GM12878 (cell line): ENCODE results near the gene SMC3. TPM values are rescaled to one million over a fixed set of nuclear protein-coding genes. Genes with fewer than 3 reads are reported as not detected.

Experiments
- ATAC-seq: fragments of 200-7000 bp; cut with Tn5 transposase; 3 replicates; pipeline ENCODE4 v1.9.1; 2020; ENCODE audit warnings: mild to moderate bottlenecking, moderate library complexity
- BruUV-seq: library from RNA; stranded (reverse); fragments of 400-500 nt; replicated peaks from 2 replicates; lab custom pipeline; 2021; lab: Mats Ljungman, UMichigan
- CTCF ChIA-PET: fragments of 300-600 bp; sonication (Branson Sonifier 250); formaldehyde crosslinking; extraction: SDS; loops from one replicate; lab custom pipeline; 2021; ENCODE audit warnings: inconsistent platforms; lab: Yijun Ruan, JAX
- POLR2A ChIA-PET: fragments of 350-600 bp; formaldehyde crosslinking; extraction: SDS; loops from one replicate; lab custom pipeline; 2021; ENCODE audit warnings: inconsistent platforms; lab: Charles Lee
- RAD21 ChIA-PET: fragments of 300-600 bp; sonication (Branson Sonifier 250); formaldehyde crosslinking; loops from one replicate; lab custom pipeline; 2023; ENCODE audit warnings: antibody characterized with exemption; ENCODE audit not compliant: unreplicated experiment; lab: Charles Lee
- SMC1A ChIA-PET: fragments of 300-600 bp; sonication (Branson Sonifier 250); formaldehyde crosslinking; loops from one replicate; lab custom pipeline; 2023; ENCODE audit not compliant: unreplicated experiment, uncharacterized antibody; lab: Charles Lee
- DNase-seq: peaks from one replicate; pipeline ENCODE4 v3.0.0-alpha.2; 2011; ENCODE audit warnings: low read depth, low spot score
- FAIRE-seq: peaks from 3 replicates; lab custom pipeline; 2011; peaks lifted over from hg19 to GRCh38; lab: Jason Lieb, UNC
- H2AFZ ChIP-seq: 2 replicates; pipeline ENCODE4 v1.6.0; 2011; ENCODE audit warnings: low read depth, low read length, control low read depth; ENCODE audit not compliant: control insufficient read depth
- H3K27ac ChIP-seq: 2 replicates; pipeline ENCODE4 v1.5.1; 2011; ENCODE audit warnings: control low read depth; ENCODE audit not compliant: control insufficient read depth, insufficient read depth
- H3K27me3 ChIP-seq, 2 experiments: replicated peaks in 1 of 2; 2 replicates each; pipeline versions ENCODE4 v1.6.0 to v1.6.1; 2011; ENCODE audit warnings: low read length in 1 of 2; ENCODE audit not compliant: control insufficient read depth in 2 of 2, insufficient read depth in 2 of 2
- H3K36me3 ChIP-seq, 2 experiments: 2 replicates each; pipeline ENCODE4 v1.5.1; 2011; ENCODE audit warnings: low read length in 1 of 2; ENCODE audit not compliant: control insufficient read depth in 2 of 2, insufficient read depth in 2 of 2
- H3K4me1 ChIP-seq: 2 replicates; pipeline ENCODE4 v1.6.1; 2011; ENCODE audit warnings: mild to moderate bottlenecking, low read length, moderate library complexity, mixed read lengths; ENCODE audit not compliant: control insufficient read depth, insufficient read depth
- H3K4me2 ChIP-seq: 2 replicates; pipeline ENCODE4 v1.6.0; 2011; ENCODE audit warnings: control low read depth; ENCODE audit not compliant: control insufficient read depth, insufficient read depth
- H3K4me3 ChIP-seq: fragments of 200-600 bp; sonication (generic); 2 replicates; pipeline ENCODE4 v1.5.1; 2016
- H3K79me2 ChIP-seq: 2 replicates; pipeline ENCODE4 v1.6.0; 2011; ENCODE audit warnings: low read length; ENCODE audit not compliant: control insufficient read depth, insufficient read depth
- H3K9ac ChIP-seq: 2 replicates; pipeline ENCODE4 v1.8.0; 2011; ENCODE audit warnings: low read length, control low read depth, mixed read lengths; ENCODE audit not compliant: control insufficient read depth, insufficient read depth
- H3K9me3 ChIP-seq: replicated peaks from 3 replicates; pipeline ENCODE4 v1.5.1; 2011; ENCODE audit warnings: mild to moderate bottlenecking, low read length; ENCODE audit not compliant: control insufficient read depth, insufficient read depth
- H4K20me1 ChIP-seq: 2 replicates; pipeline ENCODE4 v1.6.0; 2011; ENCODE audit not compliant: control insufficient read depth, insufficient read depth
- CHD1 ChIP-seq: IDR thresholded peaks from 2 replicates; pipeline ENCODE4 v1.6.1; 2012; ENCODE audit warnings: low read depth, low read length, improper control_type of control experiment
- CHD4 ChIP-seq: fragments of 200-600 bp; sonication (generic); IDR thresholded peaks from 2 replicates; pipeline ENCODE4 v1.6.1; 2016; ENCODE audit warnings: mild to moderate bottlenecking
- FOXM1 ChIP-seq: IDR thresholded peaks from 2 replicates; pipeline ENCODE4 v1.6.1; 2012; ENCODE audit warnings: low read depth, mild to moderate bottlenecking, inconsistent platforms, low read length, moderate library complexity
- HCFC1 ChIP-seq: fragments of 150-350 bp; IDR thresholded peaks from 2 replicates; pipeline ENCODE4 v1.6.1; 2014; ENCODE audit warnings: low read length
- NBN ChIP-seq: fragments of 450-650 bp; IDR thresholded peaks from 2 replicates; pipeline ENCODE4 v1.6.1; 2016
- NRF1 ChIP-seq: conservative IDR thresholded peaks from 2 replicates; pipeline ENCODE4 v1.6.1; 2011; ENCODE audit warnings: mild to moderate bottlenecking, low read depth, low read length, improper control_type of control experiment
- PAX8 ChIP-seq: fragments of 450-650 bp; IDR thresholded peaks from 2 replicates; pipeline ENCODE4 v1.6.1; 2017; ENCODE audit warnings: mild to moderate bottlenecking, moderate library complexity
- RELB ChIP-seq: fragments of 450-650 bp; IDR thresholded peaks from 2 replicates; pipeline ENCODE4 v1.6.1; 2017; ENCODE audit warnings: low read depth, mild to moderate bottlenecking, moderate library complexity
- REST ChIP-seq: IDR thresholded peaks from 2 replicates; pipeline ENCODE4 v1.6.1; 2012; ENCODE audit warnings: mild to moderate bottlenecking, low read depth, low read length
- SMAD5 ChIP-seq: IDR thresholded peaks from 2 replicates; pipeline ENCODE4 v1.6.1; 2016; ENCODE audit warnings: antibody characterized with exemption, low read depth
- SUZ12 ChIP-seq: fragments of 200-600 bp; sonication (generic); IDR thresholded peaks from one replicate; pipeline ENCODE4 v1.6.1; 2018; ENCODE audit warnings: antibody characterized with exemption, mild to moderate bottlenecking; ENCODE audit not compliant: unreplicated experiment
- YBX1 ChIP-seq: fragments of 450-650 bp; IDR thresholded peaks from 2 replicates; pipeline ENCODE4 v1.6.1; 2016; ENCODE audit warnings: antibody characterized with exemption
- ZBED1 ChIP-seq: IDR thresholded peaks from 2 replicates; pipeline ENCODE4 v1.6.1; 2016; ENCODE audit warnings: borderline replicate concordance
- ZNF24 ChIP-seq: fragments of 450-650 bp; IDR thresholded peaks from 2 replicates; pipeline ENCODE4 v1.6.1; 2017; ENCODE audit warnings: antibody characterized with exemption, mild to moderate bottlenecking
- ZNF592 ChIP-seq: fragments of 450-650 bp; IDR thresholded peaks from 2 replicates; pipeline ENCODE4 v1.6.1; 2017; ENCODE audit warnings: mild to moderate bottlenecking, moderate library complexity
- ZNF622 ChIP-seq: fragments of 450-650 bp; IDR thresholded peaks from 2 replicates; pipeline ENCODE4 v1.6.1; 2017; ENCODE audit warnings: mild to moderate bottlenecking, inconsistent platforms
- in situ Hi-C: fragments of 300-500 bp; cut with MboI; formaldehyde crosslinking; loops from 9 replicates; pipeline ENCODE4 v1.14.3; 2018; ENCODE audit warnings: mixed read lengths
- intact Hi-C: fragments of 100-400 bp; cut with micrococcal nuclease; formaldehyde crosslinking; loops from one replicate; pipeline ENCODE4 v1.14.2; 2022; ENCODE audit not compliant: unreplicated experiment
- polyA plus RNA-seq, 11 experiments: library from polyadenylated mRNA; depleted of rRNA in 4 of 11; unstranded in 6 of 11; stranded (reverse) in 5 of 11; fragments of >200 nt; fragmentation: Nextera tagmentation in 4 of 11; fragmentation: Illumina TruSeq in 1 of 11; extraction: Ambion mirVana in 4 of 11; extraction: Trizol in 1 of 11; gene quantifications; 1 replicate in 1 of 11; 2 replicates in 10 of 11; pipeline versions ENCODE4 v1.2.1 to v1.2.3, GENCODE V29; 2011 to 2016; ENCODE audit warnings: inconsistent platforms in 2 of 11, missing spikeins in 2 of 11, low read depth in 1 of 11
- total RNA-seq, 4 experiments: library from RNA; depleted of rRNA in 3 of 4; stranded (reverse); fragments of >200 nt in 3 of 4; fragmentation: Illumina TruSeq in 1 of 4; extraction: Trizol in 1 of 4; gene quantifications; 2 replicates each; pipeline versions ENCODE4 v1.2.1 to v1.2.3, GENCODE V29; 2013 to 2021

Gene SMC3
- total and polyA plus RNA-seq, 10 of the 15 experiments (the other 5 are each of a cell fraction or from before 2014, with no cell fraction given) = 30.4 to 123 (median 48.3) TPM

- Histone ChIP-seq H3K36me3 (no peaks in the 10 kb centered on the region), H3K9me3 (no peaks in the 10 kb centered on the region), H3K4me2 (no peak overlapping the region), H3K27ac (no peak overlapping the region), H3K4me3 (no peak overlapping the region), H4K20me1 (no peaks in the 10 kb centered on the region), H3K9ac (no peak overlapping the region), H3K27me3 (no peaks in the 10 kb centered on the region), H2AFZ (no peak overlapping the region), H3K4me1 (no peaks in the 10 kb centered on the region), H3K79me2 (no peaks in the 10 kb centered on the region)
- ChIA-PET SMC1A (interaction anchor here (0.6 to 1.2 kb wide), 2 partner anchors 15 to 47 kb away, joined by 3 read pairs; no protein-coding TSS in a partner anchor), POLR2A (no interaction called here), CTCF (interaction anchor here (1.4 kb wide), 1 partner anchor 21 kb away, joined by 3 read pairs; no protein-coding TSS in a partner anchor), RAD21 (interaction anchor here (0.5 kb wide), 1 partner anchor 16 kb away, joined by 3 read pairs; no protein-coding TSS in a partner anchor)
- DNase-seq (no peak), ATAC-seq (no peak), FAIRE-seq (no peak)
- intact Hi-C loops (no loop called here), in situ Hi-C loops (no loop called here)
- BruUV-seq = no TSS peak
- no peak for TF ChIP-seq PAX8
- TF ChIP-seq ZNF592 = no peak
- TF ChIP-seq NBN = no peak
- TF ChIP-seq CHD4 = no peak
- no peak for TF ChIP-seq ZNF24
- TF ChIP-seq REST = no peak
- TF ChIP-seq SMAD5 = no peak
- TF ChIP-seq HCFC1 = no peak
- TF ChIP-seq RELB = no peak
- no peak for TF ChIP-seq FOXM1
- no peak for TF ChIP-seq ZNF622
- no peak for TF ChIP-seq ZBED1
- no peak for TF ChIP-seq YBX1
- no peak for TF ChIP-seq NRF1
- TF ChIP-seq SUZ12 = no peak
- TF ChIP-seq CHD1 = no peak
Observed at GRCh38 chr10:110631934-110632333, 64.4 kb downstream of the SMC3 start.
